ENCODE data around the gene PLCB3. TPM values are rescaled to one million over a fixed set of nuclear protein-coding genes. Genes with fewer than 3 reads are reported as not detected.

Gene PLCB3
- total and polyA plus RNA-seq, 10 of the 15 experiments (the other 5 are each of a cell fraction or from before 2014, with no cell fraction given), result 0.03 to 10.3 (median 3.3) TPM

GRCh38 chr11:64246871-64247728, 4.2 kb upstream of the PLCB3 start, which contains the start of gene PPP1R14B (continued):
- 0 out of 2 replicates have a peak, but pooled peaks have one; percentile 35 for TF ChIP-seq ZBTB40 (IDR thresholded peaks at IDR 0.05; ENCODE audit: borderline replicate concordance)
- no peak for TF ChIP-seq SRF (IDR thresholded peaks at IDR 0.05; ENCODE audit: low read depth in 2 of 2, low read length in 2 of 2)
- no peak for TF ChIP-seq TAF1 (IDR thresholded peaks at IDR 0.05; ENCODE audit: borderline replicate concordance, low read depth, low read length)
- no peak for TF ChIP-seq CBX5 (IDR thresholded peaks at IDR 0.05; ENCODE audit: low read depth)
- peak; percentile 99 for TF ChIP-seq YY1 (IDR thresholded peaks at IDR 0.05; ENCODE audit: low read depth, low read length)
- TF ChIP-seq FOS (IDR thresholded peaks at IDR 0.05; ENCODE audit: borderline replicate concordance, extremely low read depth, insufficient read length), result no peak
- 0 out of 2 replicates have a peak, but pooled peaks have one; percentile 46 for TF ChIP-seq NBN (IDR thresholded peaks at IDR 0.05)
- no peak for TF ChIP-seq FOXK2 (IDR thresholded peaks at IDR 0.05)
- TF ChIP-seq ZNF622 (IDR thresholded peaks at IDR 0.05), result no peak
- TF ChIP-seq RAD51 (IDR thresholded peaks at IDR 0.05), result no peak
- TF ChIP-seq IKZF2 (IDR thresholded peaks at IDR 0.05), result no peak
- TF ChIP-seq POLR2A (IDR thresholded peaks at IDR 0.05; ENCODE audit: low read depth, low read length), result peak; percentile 13
- TF ChIP-seq REST (IDR thresholded peaks at IDR 0.05; ENCODE audit: low read depth, low read length), result no peak
- no peak for TF ChIP-seq HDAC6 (IDR thresholded peaks at IDR 0.05; ENCODE audit: unreplicated experiment)
- TF ChIP-seq SIX5 (IDR thresholded peaks at IDR 0.05; ENCODE audit: low read depth, low read length, severe bottlenecking), result peak; percentile 87
- no peak for TF ChIP-seq BCL11A (IDR thresholded peaks at IDR 0.05; ENCODE audit: low read depth, low read length)
- TF ChIP-seq RELA (IDR thresholded peaks at IDR 0.05; ENCODE audit: borderline replicate concordance, partially characterized antibody), result no peak
- no peak for TF ChIP-seq RFX5 (IDR thresholded peaks at IDR 0.05; ENCODE audit: low read depth, low read length)
- TF ChIP-seq SPI1 (IDR thresholded peaks at IDR 0.05; ENCODE audit: borderline replicate concordance, insufficient read depth, low read depth, low read length), result no peak
- no peak for TF ChIP-seq E4F1 (IDR thresholded peaks at IDR 0.05; ENCODE audit: borderline replicate concordance, partially characterized antibody)
- no peak for TF ChIP-seq JUNB (IDR thresholded peaks at IDR 0.05)
- TF ChIP-seq ZNF217 (IDR thresholded peaks at IDR 0.05), result no peak
